ENCODE data around the gene RPL31.

RPL31 gene

DNA sequence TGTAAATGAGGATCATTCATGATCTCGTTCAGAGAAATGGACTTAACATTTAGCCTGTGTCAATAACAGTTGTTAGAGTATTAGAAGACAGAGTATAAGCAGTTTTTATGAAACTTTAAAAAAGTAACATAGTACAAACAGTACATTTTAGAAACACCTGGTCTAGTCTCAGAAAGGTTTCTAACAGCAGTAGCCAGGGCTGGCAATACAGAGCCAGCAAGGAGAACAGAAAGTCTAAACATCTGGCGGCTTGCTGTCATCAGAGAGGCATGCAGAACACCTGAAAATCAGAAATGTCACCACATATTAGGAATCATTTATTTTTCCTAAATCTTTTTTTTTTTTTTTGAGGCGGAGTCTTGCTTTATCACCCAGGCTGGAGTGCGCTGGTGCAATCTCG lies 50.1 kb downstream of the RPL31 start:
- in situ Hi-C loops (cut with HindIII; ENCODE audit: low sequenced_read_pairs), result no loop called here

GRCh38 chr2:101053117-101053516 lies 51.0 kb downstream of the RPL31 start:
- in situ Hi-C loops (cut with HindIII; ENCODE audit: low sequenced_read_pairs), result no loop called here

Measured in DLD1 (cell line).